Measurements from ENCODE around the gene ADAM22.

DNA sequence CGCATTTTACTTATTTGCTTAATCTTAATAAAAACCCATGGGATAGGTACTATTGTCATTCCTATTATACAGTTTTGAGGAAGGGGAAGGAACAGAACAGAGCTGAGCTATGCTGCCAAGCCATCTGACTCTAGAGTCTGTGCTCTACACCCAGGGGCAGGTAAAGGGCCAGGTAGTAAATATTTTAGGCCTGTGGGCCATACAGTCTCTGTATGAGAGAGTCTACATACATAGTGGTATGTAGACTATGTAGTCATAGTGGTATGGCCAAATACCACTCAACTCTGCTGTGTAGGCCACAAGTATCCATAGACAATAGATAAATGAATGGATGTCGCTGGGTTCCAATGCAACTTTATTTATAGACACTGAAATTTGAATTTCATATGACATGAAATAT, 289.2 kb downstream of the ADAM22 start:
- TF ChIP-seq CTCF (IDR thresholded peaks at IDR 0.05; ENCODE audit: low read depth, low read length, poor library complexity, severe bottlenecking) (no peak), EZH2phosphoT487 (IDR thresholded peaks at IDR 0.05; ENCODE audit: borderline replicate concordance, low read length) (no peak)

Measured in DOHH2 (cell line).